Gastroesophageal sphincter (tissue), 3 donors: ENCODE measurements around the gene FANCF.

Experiments used
- CTCF ChIP-seq, 4 experiments: fragments of 200-600 bp in 2 of 4; fragments of 450-650 bp in 2 of 4; sonication (generic) in 1 of 4; IDR thresholded peaks; one replicate each; pipeline ENCODE4 v1.5.1; 2017 to 2019; ENCODE audit warnings: antibody characterized with exemption in 4 of 4, mild to moderate bottlenecking in 2 of 4, moderate library complexity in 2 of 4
- POLR2A ChIP-seq, 2 donors: fragments of 450-650 bp; IDR thresholded peaks; one replicate each; pipeline ENCODE4 v1.6.1; 2017; ENCODE audit warnings: antibody characterized with exemption in 2 of 2, mild to moderate bottlenecking in 2 of 2, moderate library complexity in 1 of 2

- no peak for TF ChIP-seq CTCF (IDR thresholded peaks at IDR 0.05)
- no peak for TF ChIP-seq POLR2A (IDR thresholded peaks at IDR 0.05)
Observed at GRCh38 chr11:22656130-22656529, 30.5 kb upstream of the FANCF start.
